AG09309 (cell line): ENCODE data around the gene RIC8B.

ENCODE experiments used
- DNase-seq: peaks from one replicate; pipeline ENCODE4 v3.0.0-alpha.2; 2010; ENCODE audit warnings: low read depth
- H3K4me3 ChIP-seq: 2 replicates; pipeline ENCODE4 v1.5.1; 2011; ENCODE audit warnings: mild to moderate bottlenecking, low read depth, low read length, moderate library complexity; ENCODE audit not compliant: control insufficient read depth
- CTCF ChIP-seq: IDR thresholded peaks from 2 replicates; pipeline ENCODE4 v1.5.1; 2011; ENCODE audit warnings: mild to moderate bottlenecking, low read depth, low read length, inconsistent platforms; ENCODE audit not compliant: insufficient read depth, control insufficient read depth; ENCODE audit errors: missing control alignments

Gene RIC8B

GRCh38 chr12:106885026-106885425 lies 110.5 kb downstream of the RIC8B start:
- DNase-seq = no peak
- TF ChIP-seq CTCF = no peak
- no peak overlapping the region for H3K4me3 ChIP-seq

- TF ChIP-seq CTCF = no peak
- no peak for DNase-seq
- no peak overlapping the region for H3K4me3 ChIP-seq
Measured at GRCh38 chr12:106885541-106886249, 111.2 kb downstream of the RIC8B start.

GRCh38 chr12:106886932-106887331 lies 112.5 kb downstream of the RIC8B start:
- TF ChIP-seq CTCF = no peak
- DNase-seq = no peak

GRCh38 chr12:106888348-106888970 lies 114.0 kb downstream of the RIC8B start:
- TF ChIP-seq CTCF = no peak
- H3K4me3 ChIP-seq = no peak overlapping the region
- no peak for DNase-seq

More at GRCh38 chr12:106886932-106887331, 112.5 kb downstream of the RIC8B start:
- no peak overlapping the region for H3K4me3 ChIP-seq

- no peak for TF ChIP-seq CTCF
- no peak overlapping the region for H3K4me3 ChIP-seq
- no peak for DNase-seq
Measured at GRCh38 chr12:106889326-106889725, 114.8 kb downstream of the RIC8B start.

GRCh38 chr12:106889950-106890626 lies 115.6 kb downstream of the RIC8B start:
- DNase-seq = no peak
- TF ChIP-seq CTCF = no peak
- H3K4me3 ChIP-seq = no peak overlapping the region
